ENCODE measurements around the gene ZNF331. TPM values are rescaled to one million over a fixed set of nuclear protein-coding genes. Genes with fewer than 3 reads are reported as not detected.

Gene ZNF331
- polyA plus RNA-seq, 3 donors, result 6.6 to 42.4 (median 9.5) TPM

- DNase-seq, result no peak
- H3K79me2 ChIP-seq (ENCODE audit: insufficient read depth, low read length), result no peaks in the 10 kb centered on the region
- no peak overlapping the region for H3K4me3 ChIP-seq (replicated peaks in 1 of 3; ENCODE audit: low read depth in 2 of 3, low read length in 3 of 3)
- no peak overlapping the region for H3K9ac ChIP-seq (ENCODE audit: insufficient read depth, low read length, poor library complexity, severe bottlenecking)
- H3K36me3 Mint-ChIP-seq, result no peaks in the 10 kb centered on the region
- H3K27me3 ChIP-seq (ENCODE audit: control insufficient read depth in 2 of 2, insufficient read depth in 2 of 2, low read length in 2 of 2), result peaks cover 0 to 2% of the 10 kb centered on the region in 2 donors
- peaks cover 2 to 16% (median 8%) of the 10 kb centered on the region in 7 donors for H3K9me3 Mint-ChIP-seq
- H3K4me1 Mint-ChIP-seq, result no peaks in the 10 kb centered on the region
- no peak overlapping the region for H3K27ac Mint-ChIP-seq
- no peak overlapping the region for H2AFZ ChIP-seq (ENCODE audit: insufficient read depth, low read depth, low read length, poor library complexity, severe bottlenecking)
- TF ChIP-seq CTCF (IDR thresholded peaks at IDR 0.05), result no peak
- no peaks in the 10 kb centered on the region for H3K36me3 ChIP-seq (replicated peaks in 1 of 2; ENCODE audit: control insufficient read depth in 1 of 2, insufficient read depth in 2 of 2, low read length in 2 of 2)
- WGBS (ENCODE audit: insufficient coverage), result no CpG with 5 or more reads among the region's 5 CpGs
- H4K20me1 ChIP-seq (ENCODE audit: insufficient read depth, low read length), result no peaks in the 10 kb centered on the region
- H3K9me3 ChIP-seq (replicated peaks in 1 of 2; ENCODE audit: control insufficient read depth in 1 of 2, insufficient read depth in 1 of 2, low read length in 2 of 2), result no peaks in the 10 kb centered on the region
- H3K4me1 ChIP-seq (ENCODE audit: control insufficient read depth in 1 of 2, insufficient read depth in 2 of 2, low read length in 2 of 2), result no peaks in the 10 kb centered on the region
- no peak overlapping the region for H3K4me2 ChIP-seq (replicated peaks; ENCODE audit: extremely low read depth, low read length, poor library complexity, severe bottlenecking)
- peaks cover 0 to 11% (median 6%) of the 10 kb centered on the region in 3 donors for H3K27me3 Mint-ChIP-seq (ENCODE audit: low read depth in 3 of 3)
- no peak overlapping the region for H3K4me3 Mint-ChIP-seq
- no peak overlapping the region for H3K27ac ChIP-seq (ENCODE audit: low read depth in 1 of 2, low read length in 2 of 2)
- intact Hi-C loops (cut with micrococcal nuclease), result loop anchor here in 1 of 2 donors (10.0 kb wide), 2 partner anchors 75 to 315 kb away; partner anchors contain the start of genes ZNF665 and ZNF761
Observed at GRCh38 chr19:53509845-53510244, 28.1 kb upstream of the ZNF331 start.

- Mint-ChIP-seq H3K4me1 (no peaks in the 10 kb centered on the region), H3K4me3 (no peak overlapping the region), H3K27ac (no peak overlapping the region), H3K36me3 (no peaks in the 10 kb centered on the region), H3K27me3 (ENCODE audit: low read depth in 3 of 3) (peaks cover 0 to 6% (median 4%) of the 10 kb centered on the region in 3 donors), H3K9me3 (peaks cover 0 to 19% (median 5%) of the 10 kb centered on the region in 7 donors)
- Histone ChIP-seq H3K4me1 (ENCODE audit: control insufficient read depth in 1 of 2, insufficient read depth in 2 of 2, low read length in 2 of 2) (no peaks in the 10 kb centered on the region), H3K4me2 (replicated peaks; ENCODE audit: extremely low read depth, low read length, poor library complexity, severe bottlenecking) (no peak overlapping the region), H3K9me3 (replicated peaks in 1 of 2; ENCODE audit: control insufficient read depth in 1 of 2, insufficient read depth in 1 of 2, low read length in 2 of 2) (no peaks in the 10 kb centered on the region), H3K4me3 (replicated peaks in 1 of 3; ENCODE audit: low read depth in 2 of 3, low read length in 3 of 3) (no peak overlapping the region), H4K20me1 (ENCODE audit: insufficient read depth, low read length) (no peaks in the 10 kb centered on the region), H3K36me3 (replicated peaks in 1 of 2; ENCODE audit: control insufficient read depth in 1 of 2, insufficient read depth in 2 of 2, low read length in 2 of 2) (no peaks in the 10 kb centered on the region), H3K27ac (ENCODE audit: low read depth in 1 of 2, low read length in 2 of 2) (no peak overlapping the region), H3K9ac (ENCODE audit: insufficient read depth, low read length, poor library complexity, severe bottlenecking) (no peak overlapping the region), H3K27me3 (ENCODE audit: control insufficient read depth in 2 of 2, insufficient read depth in 2 of 2, low read length in 2 of 2) (peaks cover 0 to 2% of the 10 kb centered on the region in 2 donors), H3K79me2 (ENCODE audit: insufficient read depth, low read length) (no peaks in the 10 kb centered on the region), H2AFZ (ENCODE audit: insufficient read depth, low read depth, low read length, poor library complexity, severe bottlenecking) (no peak overlapping the region)
- no peak for DNase-seq
- WGBS (ENCODE audit: insufficient coverage), result no CpG with 5 or more reads among the region's 2 CpGs
- no peak for TF ChIP-seq CTCF (IDR thresholded peaks at IDR 0.05)
- intact Hi-C loops (cut with micrococcal nuclease), result loop anchor here in 1 of 2 donors (10.0 kb wide), 2 partner anchors 77 to 317 kb away; partner anchors contain the start of genes ZNF665 and ZNF761
Observed at GRCh38 chr19:53511357-53511756, 26.6 kb upstream of the ZNF331 start.

Data from CD14-positive monocyte (primary cell).